ENCODE measurements around the gene ZNF469. TPM values are rescaled to one million over a fixed set of nuclear protein-coding genes. Genes with fewer than 3 reads are reported as not detected.

The ZNF469 gene
- total RNA-seq, 1 donor from 2014 or later: 4.2 TPM

DNA sequence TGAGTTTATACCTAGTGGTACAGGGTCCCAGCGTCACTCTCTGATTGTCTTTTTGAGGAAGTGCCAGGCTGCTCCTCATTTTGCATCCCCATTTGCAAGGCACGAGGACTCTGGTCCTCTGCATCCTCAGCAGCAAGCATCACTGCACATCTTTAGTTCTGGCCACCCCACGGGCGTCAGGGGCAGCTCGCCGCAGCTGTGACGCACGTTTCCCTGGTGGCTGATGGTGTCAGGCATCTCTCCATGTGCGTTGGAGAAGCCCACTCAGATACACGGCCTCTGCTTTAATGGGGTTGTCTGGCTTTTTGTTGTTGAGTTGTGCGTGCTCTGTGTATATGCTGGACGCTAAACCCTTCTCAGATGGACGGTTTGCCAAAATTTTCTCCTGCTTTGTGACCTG is 45.2 kb upstream of the ZNF469 start:
- H3K4me1 Mint-ChIP-seq: peaks cover 4% of the 10 kb centered on the region
- intact Hi-C loops (cut with micrococcal nuclease): no loop called here
- H3K9me3 Mint-ChIP-seq: no peaks in the 10 kb centered on the region
- ChIA-PET POLR2A (no interaction called here), CTCF (no interaction called here)
- H3K27me3 Mint-ChIP-seq: peaks cover 17% of the 10 kb centered on the region
- H3K4me3 Mint-ChIP-seq: no peak overlapping the region
- H3K36me3 Mint-ChIP-seq (ENCODE audit: low read depth): no peaks in the 10 kb centered on the region
- H3K27ac Mint-ChIP-seq: no peak overlapping the region
- DNase-seq: no peak
- TF ChIP-seq, protein P1, sequence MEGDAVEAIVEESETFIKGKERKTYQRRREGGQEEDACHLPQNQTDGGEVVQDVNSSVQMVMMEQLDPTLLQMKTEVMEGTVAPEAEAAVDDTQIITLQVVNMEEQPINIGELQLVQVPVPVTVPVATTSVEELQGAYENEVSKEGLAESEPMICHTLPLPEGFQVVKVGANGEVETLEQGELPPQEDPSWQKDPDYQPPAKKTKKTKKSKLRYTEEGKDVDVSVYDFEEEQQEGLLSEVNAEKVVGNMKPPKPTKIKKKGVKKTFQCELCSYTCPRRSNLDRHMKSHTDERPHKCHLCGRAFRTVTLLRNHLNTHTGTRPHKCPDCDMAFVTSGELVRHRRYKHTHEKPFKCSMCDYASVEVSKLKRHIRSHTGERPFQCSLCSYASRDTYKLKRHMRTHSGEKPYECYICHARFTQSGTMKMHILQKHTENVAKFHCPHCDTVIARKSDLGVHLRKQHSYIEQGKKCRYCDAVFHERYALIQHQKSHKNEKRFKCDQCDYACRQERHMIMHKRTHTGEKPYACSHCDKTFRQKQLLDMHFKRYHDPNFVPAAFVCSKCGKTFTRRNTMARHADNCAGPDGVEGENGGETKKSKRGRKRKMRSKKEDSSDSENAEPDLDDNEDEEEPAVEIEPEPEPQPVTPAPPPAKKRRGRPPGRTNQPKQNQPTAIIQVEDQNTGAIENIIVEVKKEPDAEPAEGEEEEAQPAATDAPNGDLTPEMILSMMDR (IDR thresholded peaks at IDR 0.05): no peak
- no peak for ATAC-seq (ENCODE audit: low read depth)

DNA sequence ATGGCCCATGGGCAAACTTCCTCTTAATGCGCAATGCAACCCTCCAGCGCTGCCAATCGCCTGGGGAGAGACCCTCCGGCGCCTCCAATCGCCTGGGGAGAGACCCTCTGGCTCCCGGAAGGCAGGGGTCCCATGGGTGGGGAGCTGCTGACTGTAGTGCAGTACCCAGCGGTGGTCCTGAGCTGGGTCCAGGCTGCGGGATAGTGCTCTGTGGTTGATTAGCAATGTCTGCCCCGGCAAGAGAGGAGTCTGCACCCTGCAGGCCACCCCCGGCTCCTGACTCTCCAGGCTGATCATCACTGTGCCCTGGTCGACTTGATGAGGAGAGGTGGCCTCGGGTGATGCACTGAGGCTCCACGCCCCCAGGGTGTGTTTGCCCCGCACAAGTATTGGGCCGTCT is 44.6 kb upstream of the ZNF469 start:
- no peak for DNase-seq
- H3K27me3 Mint-ChIP-seq: peaks cover 17% of the 10 kb centered on the region
- peaks cover 1% of the 10 kb centered on the region for H3K9me3 Mint-ChIP-seq
- intact Hi-C loops (cut with micrococcal nuclease): no loop called here
- H3K4me3 Mint-ChIP-seq: no peak overlapping the region
- TF ChIP-seq, protein P1 (IDR thresholded peaks at IDR 0.05): no peak
- ChIA-PET POLR2A (no interaction called here), CTCF (no interaction called here)
- no peak for ATAC-seq (ENCODE audit: low read depth)
- H3K27ac Mint-ChIP-seq: no peak overlapping the region
- peaks cover 4% of the 10 kb centered on the region for H3K4me1 Mint-ChIP-seq
- H3K36me3 Mint-ChIP-seq (ENCODE audit: low read depth): no peaks in the 10 kb centered on the region

DNA sequence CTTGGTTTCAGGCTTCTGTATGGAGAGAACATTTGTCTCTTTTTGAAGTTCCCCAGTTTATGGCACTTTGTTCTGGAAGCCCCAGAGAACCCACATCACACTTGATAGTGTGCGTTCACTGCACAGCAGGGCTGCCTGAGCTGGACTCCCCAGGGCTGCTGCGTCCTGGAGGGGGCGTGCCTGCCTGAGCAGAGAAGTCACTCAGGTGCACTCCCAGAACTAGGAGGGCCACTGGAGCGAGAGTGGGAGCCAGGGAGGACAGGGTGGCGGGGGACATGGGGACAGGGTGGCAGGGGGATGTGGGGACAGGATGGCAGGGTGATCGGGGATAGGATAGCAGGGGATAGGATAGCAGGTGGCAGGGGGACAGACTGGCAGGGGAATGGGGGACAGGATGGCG is 43.9 kb upstream of the ZNF469 start:
- peaks cover 7% of the 10 kb centered on the region for H3K9me3 Mint-ChIP-seq
- DNase-seq (no peak), ATAC-seq (ENCODE audit: low read depth) (no peak)
- no peaks in the 10 kb centered on the region for H3K36me3 Mint-ChIP-seq (ENCODE audit: low read depth)
- H3K27me3 Mint-ChIP-seq: peaks cover 15% of the 10 kb centered on the region
- H3K4me3 Mint-ChIP-seq: no peak overlapping the region
- H3K27ac Mint-ChIP-seq: no peak overlapping the region
- H3K4me1 Mint-ChIP-seq: no peaks in the 10 kb centered on the region
- TF ChIP-seq, protein P1 (IDR thresholded peaks at IDR 0.05): no peak
- intact Hi-C loops (cut with micrococcal nuclease): no loop called here
- POLR2A ChIA-PET: no interaction called here
- CTCF ChIA-PET: no interaction called here

DNA sequence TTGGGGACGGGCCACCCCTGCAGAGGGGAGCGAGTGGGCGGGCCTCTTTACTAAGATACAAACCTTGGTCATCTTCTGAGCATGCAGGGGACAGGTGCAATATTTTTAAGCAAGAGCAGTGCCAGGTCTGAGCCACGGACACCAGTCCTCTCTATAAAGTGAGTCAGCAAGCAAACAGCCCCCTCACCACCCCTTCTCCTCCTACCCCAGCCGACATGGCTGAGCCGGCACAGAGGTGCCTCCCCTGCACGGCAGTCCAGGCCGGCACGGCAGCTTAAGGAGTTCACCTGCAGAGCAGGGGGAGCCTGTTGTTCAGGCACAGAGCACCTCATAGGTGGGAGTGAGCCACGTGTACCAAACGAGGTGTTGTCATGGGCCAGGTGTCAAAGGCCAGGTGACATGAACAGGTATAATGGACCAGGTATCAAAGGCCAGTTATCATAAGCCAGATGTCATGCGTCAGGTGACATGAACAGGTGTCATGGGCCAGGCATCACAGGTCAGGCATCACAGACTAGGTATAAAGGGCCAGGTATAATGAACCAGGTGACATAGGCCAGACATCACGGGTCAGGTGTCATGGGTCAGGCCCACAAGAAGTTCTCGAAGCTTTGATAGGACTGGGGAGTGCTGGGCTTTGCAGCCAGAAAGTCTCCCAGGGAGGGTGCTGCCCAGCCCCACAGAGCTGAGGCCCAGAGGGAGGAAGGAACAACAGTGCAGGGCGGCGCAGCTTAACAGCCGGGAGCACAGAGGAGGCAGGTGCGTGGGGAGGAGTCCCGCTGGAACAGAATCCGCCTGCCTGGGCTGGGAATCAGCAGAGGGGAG is 42.6 kb upstream of the ZNF469 start:
- Mint-ChIP-seq H3K4me3 (no peak overlapping the region), H3K36me3 (ENCODE audit: low read depth) (no peaks in the 10 kb centered on the region), H3K4me1 (no peaks in the 10 kb centered on the region), H3K27ac (no peak overlapping the region), H3K27me3 (peaks cover 8% of the 10 kb centered on the region), H3K9me3 (peaks cover 7% of the 10 kb centered on the region)
- intact Hi-C loops (cut with micrococcal nuclease): no loop called here
- DNase-seq (no peak), ATAC-seq (ENCODE audit: low read depth) (no peak)
- ChIA-PET POLR2A (no interaction called here), CTCF (no interaction called here)
- TF ChIP-seq, protein P1 (IDR thresholded peaks at IDR 0.05): no peak

DNA sequence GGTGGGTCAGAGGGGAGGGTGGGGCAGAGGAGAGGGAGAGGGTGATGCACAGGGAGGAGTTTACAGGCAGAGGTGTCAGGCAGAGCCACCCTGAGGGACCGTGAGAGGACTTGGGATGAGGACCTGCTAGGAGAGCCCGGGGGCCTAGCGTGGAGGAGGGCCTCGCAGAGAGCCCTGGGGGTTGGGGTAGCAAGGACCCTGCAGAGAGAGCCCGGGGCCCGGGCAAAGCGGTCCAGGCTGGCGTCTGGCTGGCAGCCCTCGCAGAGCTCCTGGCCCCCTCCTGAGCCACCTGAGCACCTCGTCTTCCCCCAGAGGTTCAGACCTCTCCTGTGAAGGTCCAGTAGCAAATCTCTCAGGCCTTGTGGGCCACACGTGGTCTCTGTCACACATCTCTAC is 42.0 kb upstream of the ZNF469 start:
- intact Hi-C loops (cut with micrococcal nuclease): no loop called here
- no peak for DNase-seq
- POLR2A ChIA-PET: no interaction called here
- TF ChIP-seq, protein P1 (IDR thresholded peaks at IDR 0.05): no peak
- Mint-ChIP-seq H3K4me3 (no peak overlapping the region), H3K4me1 (no peaks in the 10 kb centered on the region), H3K9me3 (peaks cover 7% of the 10 kb centered on the region), H3K27ac (no peak overlapping the region), H3K36me3 (ENCODE audit: low read depth) (no peaks in the 10 kb centered on the region), H3K27me3 (peaks cover 8% of the 10 kb centered on the region)
- no peak for ATAC-seq (ENCODE audit: low read depth)
- CTCF ChIA-PET: no interaction called here

All from activated B cell treated with CpG ODN at 0.5 μM for 24 hours (primary cell).